ENCODE measurements around the gene GIMAP6.

DNA sequence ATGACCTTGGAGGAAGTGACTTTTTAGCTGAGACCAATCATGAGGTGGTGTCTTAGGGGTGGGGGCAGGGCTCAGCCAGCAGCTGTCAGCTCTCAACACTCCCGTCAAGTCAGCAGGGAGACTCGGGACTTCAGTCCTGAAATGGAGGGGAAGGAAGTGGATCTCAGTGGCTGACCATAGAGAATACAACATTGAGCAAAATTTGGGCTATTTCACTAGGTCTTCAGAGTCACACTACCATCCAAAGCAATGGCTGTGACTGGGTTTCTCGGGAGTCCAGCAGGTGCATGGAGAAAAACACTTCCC, 16.8 kb upstream of the GIMAP6 start:
- TF ChIP-seq, protein P1, sequence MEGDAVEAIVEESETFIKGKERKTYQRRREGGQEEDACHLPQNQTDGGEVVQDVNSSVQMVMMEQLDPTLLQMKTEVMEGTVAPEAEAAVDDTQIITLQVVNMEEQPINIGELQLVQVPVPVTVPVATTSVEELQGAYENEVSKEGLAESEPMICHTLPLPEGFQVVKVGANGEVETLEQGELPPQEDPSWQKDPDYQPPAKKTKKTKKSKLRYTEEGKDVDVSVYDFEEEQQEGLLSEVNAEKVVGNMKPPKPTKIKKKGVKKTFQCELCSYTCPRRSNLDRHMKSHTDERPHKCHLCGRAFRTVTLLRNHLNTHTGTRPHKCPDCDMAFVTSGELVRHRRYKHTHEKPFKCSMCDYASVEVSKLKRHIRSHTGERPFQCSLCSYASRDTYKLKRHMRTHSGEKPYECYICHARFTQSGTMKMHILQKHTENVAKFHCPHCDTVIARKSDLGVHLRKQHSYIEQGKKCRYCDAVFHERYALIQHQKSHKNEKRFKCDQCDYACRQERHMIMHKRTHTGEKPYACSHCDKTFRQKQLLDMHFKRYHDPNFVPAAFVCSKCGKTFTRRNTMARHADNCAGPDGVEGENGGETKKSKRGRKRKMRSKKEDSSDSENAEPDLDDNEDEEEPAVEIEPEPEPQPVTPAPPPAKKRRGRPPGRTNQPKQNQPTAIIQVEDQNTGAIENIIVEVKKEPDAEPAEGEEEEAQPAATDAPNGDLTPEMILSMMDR (IDR thresholded peaks at IDR 0.05), result no peak
- no peak for TF ChIP-seq POLR2A (IDR thresholded peaks at IDR 0.05)
- no peak for TF ChIP-seq POLR2AphosphoS5 (IDR thresholded peaks at IDR 0.05)
